Immature natural killer cell (primary cell): Measurements from ENCODE around the gene FABP3. TPM values are rescaled to one million over a fixed set of nuclear protein-coding genes. Genes with fewer than 3 reads are reported as not detected.

Experiments used
- DNase-seq, 3 donors: peaks; one replicate each; pipeline ENCODE4 v3.0.0; 2022; ENCODE audit warnings: mixed read lengths in 1 of 3
- H3K27ac Mint-ChIP-seq, 6 donors: one replicate each; pipeline ENCODE4 v1.8.0; 2020; ENCODE audit warnings: mixed read lengths in 6 of 6, mild to moderate bottlenecking in 5 of 6, inconsistent platforms in 4 of 6, moderate library complexity in 3 of 6
- H3K27me3 Mint-ChIP-seq, 3 donors: one replicate each; pipeline ENCODE4 v1.8.0; 2020 to 2021; ENCODE audit warnings: low read depth in 3 of 3, mild to moderate bottlenecking in 3 of 3, mixed read lengths in 3 of 3, moderate library complexity in 3 of 3, inconsistent platforms in 1 of 3
- H3K36me3 Mint-ChIP-seq, 3 donors: one replicate each; pipeline ENCODE4 v1.8.0; 2020; ENCODE audit warnings: mixed read lengths in 3 of 3, inconsistent platforms in 2 of 3, mild to moderate bottlenecking in 2 of 3
- H3K4me1 Mint-ChIP-seq, 2 donors: one replicate each; pipeline ENCODE4 v1.8.0; 2020; ENCODE audit warnings: inconsistent platforms in 2 of 2, mild to moderate bottlenecking in 2 of 2, mixed read lengths in 2 of 2, moderate library complexity in 1 of 2
- H3K4me3 Mint-ChIP-seq, 5 donors: one replicate each; pipeline ENCODE4 v1.8.0; 2020; ENCODE audit warnings: mild to moderate bottlenecking in 5 of 5, mixed read lengths in 5 of 5, inconsistent platforms in 3 of 5, moderate library complexity in 3 of 5
- H3K9me3 Mint-ChIP-seq, 6 donors: one replicate each; pipeline ENCODE4 v1.8.0; 2020; ENCODE audit warnings: mild to moderate bottlenecking in 6 of 6, mixed read lengths in 6 of 6, inconsistent platforms in 4 of 6, moderate library complexity in 3 of 6
- polyA plus RNA-seq, 3 donors: library from polyadenylated mRNA; unstranded; fragments of 300-500 nt; fragmentation: Illumina TruSeq; gene quantifications; one replicate each; pipeline ENCODE4 v1.2.3, GENCODE V29; 2021

The FABP3 gene
- polyA plus RNA-seq, 3 donors from 2014 or later: not detected

- Mint-ChIP-seq H3K27me3 (peaks cover 0 to 1% (median 0%) of the 10 kb centered on the region in 3 donors), H3K4me1 (no peaks in the 10 kb centered on the region), H3K4me3 (no peak overlapping the region), H3K36me3 (peaks cover 10 to 32% (median 26%) of the 10 kb centered on the region in 3 donors), H3K27ac (no peak overlapping the region), H3K9me3 (no peaks in the 10 kb centered on the region)
- DNase-seq: no peak
These were observed 24.4 kb downstream of the FABP3 start for GRCh38 chr1:31348449-31348848.

- peaks cover 8 to 27% (median 21%) of the 10 kb centered on the region in 3 donors for H3K36me3 Mint-ChIP-seq
These were observed 26.1 kb downstream of the FABP3 start for GRCh38 chr1:31346785-31347184.

DNA sequence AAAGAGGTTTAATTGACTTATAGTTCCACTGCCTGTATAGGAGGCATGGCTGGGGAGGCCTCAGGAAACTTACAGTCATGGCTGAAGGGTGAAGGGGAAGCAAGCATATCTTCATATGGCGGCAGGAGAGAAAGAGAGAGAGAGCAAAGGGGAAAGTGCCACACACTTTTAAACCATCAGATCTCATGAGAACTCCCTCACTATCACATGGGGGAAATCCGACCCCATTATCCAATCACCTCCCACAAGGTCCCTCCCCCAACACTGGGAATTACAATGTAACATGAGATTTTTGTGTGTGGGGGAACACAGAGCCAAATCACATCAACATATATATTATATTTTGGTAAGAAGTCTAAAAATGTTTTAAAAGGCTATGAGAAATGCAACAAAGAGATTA is 27.2 kb downstream of the FABP3 start:
- H3K27me3 Mint-ChIP-seq: peaks cover 0 to 1% (median 0%) of the 10 kb centered on the region in 3 donors
- H3K4me1 Mint-ChIP-seq: no peaks in the 10 kb centered on the region
- H3K27ac Mint-ChIP-seq: no peak overlapping the region

More at GRCh38 chr1:31346785-31347184, 26.1 kb downstream of the FABP3 start:
- Mint-ChIP-seq H3K4me1 (no peaks in the 10 kb centered on the region), H3K27ac (no peak overlapping the region), H3K27me3 (peaks cover 0 to 1% (median 0%) of the 10 kb centered on the region in 3 donors), H3K9me3 (no peaks in the 10 kb centered on the region), H3K4me3 (no peak overlapping the region)
- DNase-seq: no peak

GRCh38 chr1:31344503-31344902 is 28.4 kb downstream of the FABP3 start:
- no peak overlapping the region for H3K27ac Mint-ChIP-seq
- H3K36me3 Mint-ChIP-seq: peaks cover 6 to 19% (median 14%) of the 10 kb centered on the region in 3 donors
- peaks cover 0 to 1% (median 0%) of the 10 kb centered on the region in 3 donors for H3K27me3 Mint-ChIP-seq
- no peaks in the 10 kb centered on the region for H3K9me3 Mint-ChIP-seq
- no peaks in the 10 kb centered on the region for H3K4me1 Mint-ChIP-seq
- no peak overlapping the region for H3K4me3 Mint-ChIP-seq
- DNase-seq: no peak

More for the DNA sequence above, 27.2 kb downstream of the FABP3 start:
- no peaks in the 10 kb centered on the region for H3K9me3 Mint-ChIP-seq
- H3K36me3 Mint-ChIP-seq: peaks cover 6 to 22% (median 19%) of the 10 kb centered on the region in 3 donors
- H3K4me3 Mint-ChIP-seq: no peak overlapping the region
- no peak for DNase-seq

GRCh38 chr1:31336687-31337467 is 36.0 kb downstream of the FABP3 start:
- Mint-ChIP-seq H3K27ac (no peak overlapping the region), H3K4me3 (no peak overlapping the region), H3K4me1 (peaks cover 0 to 4% of the 10 kb centered on the region in 2 donors), H3K27me3 (peaks cover 0 to 3% (median 0%) of the 10 kb centered on the region in 3 donors), H3K9me3 (no peaks in the 10 kb centered on the region), H3K36me3 (peaks cover 0 to 21% (median 14%) of the 10 kb centered on the region in 3 donors)
- DNase-seq: no peak

DNA sequence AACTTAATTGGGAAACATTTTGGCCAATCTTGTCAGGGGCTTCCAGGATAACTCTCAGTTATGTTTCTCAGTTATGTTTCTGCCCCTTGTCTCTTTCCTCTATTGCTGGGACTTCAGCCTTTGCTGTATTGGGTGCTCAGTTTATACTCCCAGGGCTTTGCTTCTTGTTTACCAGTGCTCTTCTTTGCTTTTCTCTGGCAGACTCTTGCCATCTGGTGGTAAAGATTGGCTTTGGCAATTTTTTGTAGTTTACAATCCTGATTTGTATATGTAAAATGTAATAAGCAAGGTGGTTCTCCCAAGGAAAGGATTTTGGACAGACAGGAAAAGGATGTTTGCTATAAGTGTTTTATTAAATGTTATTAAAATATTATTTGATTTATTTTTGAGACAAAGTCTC is 37.9 kb downstream of the FABP3 start:
- peak overlapping the region in 3 of 6 donors; percentile 7 to 40 (median 23) for H3K27ac Mint-ChIP-seq
- H3K27me3 Mint-ChIP-seq: peaks cover 0 to 3% (median 0%) of the 10 kb centered on the region in 3 donors
- H3K4me3 Mint-ChIP-seq: no peak overlapping the region
- H3K36me3 Mint-ChIP-seq: peaks cover 0 to 21% (median 12%) of the 10 kb centered on the region in 3 donors
- peak; percentile 22 to 40 (median 28) for DNase-seq
- H3K4me1 Mint-ChIP-seq: peaks cover 0 to 4% of the 10 kb centered on the region in 2 donors
- H3K9me3 Mint-ChIP-seq: no peaks in the 10 kb centered on the region

DNA sequence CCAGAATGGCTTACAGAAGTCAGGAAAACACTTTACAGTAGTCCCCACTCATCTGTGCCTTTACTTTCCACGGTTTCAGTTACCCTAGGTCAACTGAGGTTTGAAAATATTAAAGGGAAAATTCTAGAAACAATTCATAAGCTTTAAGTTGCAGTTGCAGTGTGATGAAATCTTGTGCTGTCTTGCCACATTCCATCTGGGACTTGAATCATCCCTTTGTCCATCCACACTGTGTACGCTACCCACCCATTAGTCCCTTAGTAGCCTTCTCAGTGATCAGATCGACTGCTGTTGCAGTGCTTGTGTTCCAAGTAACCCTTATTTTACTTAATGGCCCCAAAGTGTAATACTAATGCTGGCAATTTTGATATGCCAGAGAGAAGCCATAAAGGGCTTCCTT is 45.5 kb downstream of the FABP3 start:
- no peaks in the 10 kb centered on the region for H3K4me1 Mint-ChIP-seq
- no peak overlapping the region for H3K4me3 Mint-ChIP-seq
- DNase-seq: no peak
- no peak overlapping the region for H3K27ac Mint-ChIP-seq
- peaks cover 0 to 2% (median 0%) of the 10 kb centered on the region in 3 donors for H3K27me3 Mint-ChIP-seq
- peaks cover 0 to 6% (median 0%) of the 10 kb centered on the region in 3 donors for H3K36me3 Mint-ChIP-seq
- no peaks in the 10 kb centered on the region for H3K9me3 Mint-ChIP-seq

GRCh38 chr1:31326461-31326860 is 46.4 kb downstream of the FABP3 start:
- peak overlapping the region in 1 of 6 donors; percentile 30 for H3K27ac Mint-ChIP-seq
- H3K36me3 Mint-ChIP-seq: peaks cover 0 to 10% (median 4%) of the 10 kb centered on the region in 3 donors
- no peak overlapping the region for H3K4me3 Mint-ChIP-seq
- no peak for DNase-seq
- H3K9me3 Mint-ChIP-seq: no peaks in the 10 kb centered on the region
- no peaks in the 10 kb centered on the region for H3K4me1 Mint-ChIP-seq
- peaks cover 0 to 2% (median 0%) of the 10 kb centered on the region in 3 donors for H3K27me3 Mint-ChIP-seq

DNA sequence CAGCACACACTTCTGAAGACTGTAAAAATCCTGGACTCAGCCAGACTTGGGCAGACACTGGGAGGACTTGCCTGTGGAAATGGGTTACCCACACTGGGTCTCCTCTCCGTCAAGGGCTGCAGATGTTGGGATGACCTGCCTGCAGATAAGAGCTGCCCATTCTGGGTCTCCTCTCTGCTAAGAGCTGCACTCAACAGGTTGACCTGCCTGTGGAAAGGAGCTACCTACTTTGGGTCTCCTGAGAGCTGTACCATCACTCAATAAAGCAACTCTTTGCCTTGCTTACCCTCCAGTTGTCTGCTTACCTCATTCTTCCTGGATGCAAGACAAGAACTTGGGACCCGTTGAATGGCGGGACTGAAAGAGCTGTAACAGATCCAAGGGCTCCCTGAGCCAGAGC is 47.9 kb downstream of the FABP3 start:
- Mint-ChIP-seq H3K36me3 (peaks cover 4 to 21% (median 11%) of the 10 kb centered on the region in 3 donors), H3K4me1 (no peaks in the 10 kb centered on the region), H3K9me3 (no peaks in the 10 kb centered on the region), H3K4me3 (no peak overlapping the region), H3K27me3 (peaks cover 0 to 2% (median 0%) of the 10 kb centered on the region in 3 donors), H3K27ac (no peak overlapping the region)
- DNase-seq: no peak

DNA sequence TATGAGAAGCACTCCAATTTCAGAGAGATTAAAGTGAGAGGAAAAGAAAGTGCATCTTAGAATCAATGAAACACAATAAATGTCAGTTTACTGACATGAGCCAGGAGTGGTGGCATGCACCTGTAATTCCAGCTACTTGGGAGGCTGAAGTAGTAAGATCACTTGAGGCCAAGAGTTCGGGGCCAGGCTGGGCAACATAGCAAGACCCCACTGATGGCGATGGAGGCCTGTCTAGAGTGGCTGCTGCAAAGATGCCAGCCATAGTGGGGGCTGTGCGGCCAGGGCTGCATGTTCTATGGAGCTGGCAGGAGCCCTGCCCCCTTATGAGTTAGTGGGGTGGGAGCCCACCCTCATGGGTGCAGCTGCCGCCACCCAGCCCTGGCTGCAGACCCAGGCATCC is 48.8 kb downstream of the FABP3 start:
- Mint-ChIP-seq H3K36me3 (peaks cover 8 to 26% (median 13%) of the 10 kb centered on the region in 3 donors), H3K27me3 (peaks cover 0 to 2% (median 0%) of the 10 kb centered on the region in 3 donors), H3K4me1 (no peaks in the 10 kb centered on the region), H3K27ac (no peak overlapping the region), H3K9me3 (no peaks in the 10 kb centered on the region), H3K4me3 (no peak overlapping the region)
- DNase-seq: no peak

- no peak for DNase-seq
- Mint-ChIP-seq H3K27ac (no peak overlapping the region), H3K9me3 (no peaks in the 10 kb centered on the region), H3K4me3 (no peak overlapping the region), H3K4me1 (peaks cover 0 to 7% of the 10 kb centered on the region in 2 donors), H3K27me3 (no peaks in the 10 kb centered on the region), H3K36me3 (peaks cover 19 to 56% (median 25%) of the 10 kb centered on the region in 3 donors)
These were observed 54.7 kb downstream of the FABP3 start for GRCh38 chr1:31318146-31318545.

DNA sequence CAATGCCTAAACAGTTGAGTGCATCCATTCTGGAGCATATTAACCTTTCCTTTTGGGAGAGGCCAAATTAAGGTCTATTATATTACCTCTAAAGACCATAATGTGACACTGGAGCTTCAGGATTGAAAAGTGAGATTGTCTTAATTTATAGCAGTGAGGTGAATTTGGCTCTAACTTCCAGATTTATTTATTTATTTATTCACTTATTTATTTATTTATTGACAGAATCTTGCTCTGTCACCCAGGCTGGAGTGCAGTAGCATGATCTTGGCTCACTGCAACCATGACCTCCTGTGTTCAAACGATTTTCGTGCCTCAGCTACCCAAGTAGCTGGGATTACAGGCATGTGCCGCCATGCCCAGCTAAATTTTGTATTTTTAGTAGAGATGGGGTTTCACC is 57.0 kb downstream of the FABP3 start:
- H3K27me3 Mint-ChIP-seq: no peaks in the 10 kb centered on the region
- no peak overlapping the region for H3K4me3 Mint-ChIP-seq
- no peak for DNase-seq
- H3K9me3 Mint-ChIP-seq: no peaks in the 10 kb centered on the region
- H3K36me3 Mint-ChIP-seq: peaks cover 25 to 61% (median 32%) of the 10 kb centered on the region in 3 donors
- no peak overlapping the region for H3K27ac Mint-ChIP-seq
- peaks cover 0 to 7% of the 10 kb centered on the region in 2 donors for H3K4me1 Mint-ChIP-seq
